CD4-positive, alpha-beta T cell treated with Interleukin-6 at 100 ng/mL for 8 hours (primary cell): Measurements from ENCODE around the gene BCAP29.
"Not testable (repeated sequence)": the region's sequence is repeated elsewhere in the genome, so short reads cannot be mapped to it uniquely, and the experiment has no call there.

Experiments used
- DNase-seq: peaks from one replicate; pipeline ENCODE4 v3.0.0-alpha.2; 2020; ENCODE audit warnings: mixed read lengths, low spot score

The BCAP29 gene

DNA sequence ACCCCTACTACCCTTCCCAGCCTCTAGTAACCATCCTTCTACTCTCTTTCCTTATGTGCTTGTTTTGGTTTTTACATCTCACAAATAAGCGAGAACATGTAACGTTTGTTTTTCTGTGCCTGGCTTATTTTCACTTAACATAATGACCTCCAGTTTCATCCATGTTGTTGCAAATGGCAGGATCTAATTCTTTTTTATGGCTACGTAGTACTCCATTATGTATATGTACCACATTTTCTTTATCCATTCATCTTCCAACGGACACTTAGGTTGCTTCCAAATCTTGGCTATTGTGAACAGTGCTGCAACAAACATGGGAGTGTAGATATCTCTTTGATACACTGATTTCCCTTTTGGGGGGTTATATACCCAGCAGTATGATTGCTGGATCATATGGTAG is 47.0 kb downstream of the BCAP29 start:
- DNase-seq = no peak

DNA sequence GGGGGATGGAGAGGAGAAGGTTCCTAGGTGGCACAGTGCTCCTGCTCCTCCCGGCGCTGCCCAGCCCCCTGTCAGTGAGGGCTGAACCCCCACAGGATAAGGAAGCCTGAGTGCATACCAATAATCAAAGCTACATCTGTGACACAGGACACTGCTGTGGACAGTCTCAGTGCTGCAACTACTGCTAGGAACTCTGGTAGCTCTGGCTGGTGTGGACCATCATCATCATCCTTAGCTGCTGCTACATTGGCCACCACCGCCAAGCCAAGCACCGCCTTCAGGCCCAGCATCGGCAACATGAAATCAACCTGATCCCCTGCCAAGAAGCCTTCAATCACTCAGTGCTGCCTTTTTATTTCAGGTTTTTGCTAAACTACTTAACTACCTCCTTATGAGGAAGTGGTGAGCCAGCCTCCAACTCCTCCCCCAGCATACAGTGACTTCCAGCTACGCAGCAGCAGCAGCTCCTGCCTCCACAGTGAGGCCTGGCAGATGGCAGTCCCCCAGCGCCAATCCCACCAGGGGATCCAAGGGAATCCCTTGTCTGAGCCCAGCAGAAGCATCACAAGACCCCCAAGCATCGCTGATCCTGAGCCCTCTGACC is 48.5 kb downstream of the BCAP29 start:
- no peak for DNase-seq

DNA sequence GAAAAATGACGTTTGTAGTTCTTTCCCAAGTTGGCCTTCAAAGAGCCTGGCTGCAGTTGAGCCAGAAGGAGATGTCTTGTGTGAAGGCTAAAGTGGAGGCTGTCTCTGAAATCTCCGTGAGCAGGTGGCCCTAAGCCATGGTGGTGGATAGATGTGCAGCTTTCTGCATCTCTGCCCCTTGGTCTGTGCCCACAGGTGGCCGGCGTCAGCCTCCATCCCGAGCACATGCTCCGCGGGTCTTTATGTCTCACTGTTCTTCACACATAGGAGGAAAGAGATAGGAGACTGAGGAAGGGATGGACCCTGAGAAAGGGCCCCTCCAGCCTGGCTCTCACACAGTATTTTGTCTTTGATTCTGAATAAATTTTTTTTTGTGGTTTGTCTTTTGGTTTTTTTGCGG is 50.3 kb downstream of the BCAP29 start:
- DNase-seq = no peak

DNA sequence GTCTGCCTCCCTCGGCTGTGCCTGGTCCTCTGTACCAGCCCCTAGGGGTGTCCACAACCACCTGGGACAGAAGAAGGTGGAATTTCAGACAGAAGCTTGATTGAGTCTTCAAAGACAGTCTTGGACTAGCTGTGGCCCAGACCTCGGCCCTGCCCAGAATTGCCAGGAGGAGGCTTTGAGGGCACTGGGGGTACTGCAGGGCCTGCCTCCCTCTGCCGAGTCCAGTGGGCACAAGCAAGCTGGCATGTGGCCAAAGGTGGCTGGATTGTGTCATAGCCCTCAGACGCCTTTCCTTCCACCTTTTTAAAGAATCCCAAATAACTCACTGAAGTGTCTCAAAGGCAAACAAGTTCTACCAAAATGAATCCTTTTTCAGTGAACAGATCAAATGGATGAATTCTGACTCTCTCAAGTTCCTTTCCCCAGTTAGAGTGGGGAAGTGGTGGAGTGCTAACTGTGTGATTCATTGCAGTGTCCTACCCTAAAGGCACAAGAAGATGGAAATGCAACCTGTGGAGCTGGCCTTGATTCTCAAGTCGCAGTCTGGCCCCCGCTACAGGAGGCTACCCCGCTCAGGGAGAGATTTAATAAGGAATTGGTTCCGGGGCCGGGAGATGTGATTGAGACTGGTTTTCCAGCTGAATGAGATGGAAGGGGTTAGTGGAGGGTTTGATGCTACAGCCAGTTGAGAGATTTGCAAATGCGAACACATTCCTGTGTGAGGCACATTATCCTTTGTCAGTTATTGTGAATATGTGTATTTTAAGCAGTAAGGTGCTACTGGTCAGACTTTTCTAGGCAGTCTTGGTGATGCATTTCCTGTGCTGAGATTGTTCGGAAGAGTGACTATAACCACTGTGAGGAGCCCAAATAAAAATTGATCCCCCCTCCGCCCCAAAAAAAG is 51.8 kb downstream of the BCAP29 start:
- DNase-seq = no peak

DNA sequence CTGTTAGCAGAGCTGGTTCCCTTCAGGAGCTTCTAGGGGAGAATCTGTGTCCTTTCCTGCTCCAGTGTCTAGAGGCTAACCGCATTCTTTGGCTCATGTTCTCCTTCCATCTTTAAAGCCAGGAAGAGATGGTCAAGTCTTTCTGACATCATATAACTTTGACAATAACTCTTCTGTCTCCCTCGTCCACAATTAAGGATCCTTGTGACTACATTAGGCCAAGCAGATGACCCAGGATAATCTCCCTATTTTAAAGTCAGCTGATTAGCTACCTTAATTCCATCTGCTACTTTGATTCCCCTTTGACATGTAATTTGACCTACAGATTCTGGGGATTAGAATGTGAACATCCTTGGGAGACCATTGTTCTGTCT is 52.4 kb downstream of the BCAP29 start:
- no peak for DNase-seq

DNA sequence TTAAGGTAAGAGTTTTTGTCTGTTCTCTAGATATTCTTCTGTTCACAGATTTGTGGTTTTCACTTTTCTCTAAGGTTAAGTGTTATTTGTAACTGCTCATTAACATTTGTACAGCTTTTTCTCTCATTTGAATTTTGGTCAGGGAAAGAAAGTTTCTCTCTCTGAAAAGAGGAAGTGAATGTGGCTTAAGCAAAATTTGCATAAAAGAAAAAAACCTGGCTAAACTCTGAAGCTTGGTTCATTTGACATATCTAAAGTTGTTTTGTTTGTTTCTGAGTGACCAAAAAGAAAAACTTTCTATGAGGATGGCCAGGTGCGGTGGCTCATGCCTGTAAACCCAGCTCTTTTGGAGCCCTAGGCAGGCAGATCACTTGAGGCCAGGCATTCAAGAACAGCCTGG is 58.5 kb downstream of the BCAP29 start:
- no peak for DNase-seq

DNA sequence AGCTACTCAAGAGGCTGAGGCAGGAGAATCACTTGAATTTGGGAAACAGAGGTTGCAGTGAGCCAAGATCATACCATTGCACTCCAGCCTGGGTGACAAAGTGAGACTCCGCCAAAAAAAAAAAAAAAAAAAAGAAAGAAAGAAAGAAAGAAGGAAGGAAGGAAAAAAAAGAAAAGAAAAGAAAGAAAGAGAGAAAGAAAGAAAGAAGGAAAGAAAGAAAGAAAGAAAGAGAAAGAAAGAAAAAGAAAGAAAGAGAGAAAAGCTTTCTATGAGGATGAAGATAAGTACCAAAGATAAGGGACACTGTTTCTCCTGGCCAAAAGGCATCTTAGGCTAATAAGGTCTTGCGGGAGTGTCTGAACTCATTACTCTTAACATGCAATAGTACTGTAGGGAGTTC is 59.0 kb downstream of the BCAP29 start:
- not testable (repeated sequence) for DNase-seq

DNA sequence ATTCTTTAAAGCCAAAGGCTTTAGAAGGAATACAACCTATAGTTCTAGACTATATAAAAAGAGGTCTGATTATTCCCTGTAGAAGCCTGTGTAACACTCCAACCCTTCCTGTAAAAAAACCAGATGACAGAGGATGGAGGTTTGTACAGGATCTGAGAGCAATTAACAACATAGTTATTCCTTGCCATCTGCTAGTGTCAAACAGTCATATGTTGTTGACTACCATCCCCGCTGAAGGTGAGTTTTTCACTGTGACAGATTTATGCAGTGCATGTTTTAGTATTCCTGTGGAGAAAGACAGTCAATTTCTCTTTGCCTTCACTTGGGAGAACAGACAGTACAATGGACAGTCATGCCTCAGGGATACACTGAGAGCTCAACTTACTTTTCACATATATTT is 61.6 kb downstream of the BCAP29 start:
- DNase-seq = no peak

DNA sequence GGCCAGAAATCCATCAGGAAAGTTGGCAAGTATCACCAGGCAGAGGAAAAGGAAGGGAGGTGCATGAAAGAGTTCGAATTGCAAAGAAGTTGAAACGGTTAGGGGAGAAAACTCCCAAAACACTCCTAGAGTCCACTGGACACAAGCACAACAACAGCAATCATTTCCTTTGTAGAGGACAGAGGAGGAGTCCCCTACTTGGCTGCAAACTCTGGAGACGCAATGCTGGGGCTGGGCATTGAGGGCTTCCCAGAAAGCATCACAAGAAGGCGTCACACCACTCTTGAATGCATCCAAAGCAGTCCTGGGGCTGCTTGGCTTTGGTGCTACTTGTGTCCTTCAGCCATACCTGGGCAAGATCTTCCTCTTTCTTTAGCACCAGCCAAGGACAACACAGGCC is 62.5 kb downstream of the BCAP29 start:
- DNase-seq = no peak

DNA sequence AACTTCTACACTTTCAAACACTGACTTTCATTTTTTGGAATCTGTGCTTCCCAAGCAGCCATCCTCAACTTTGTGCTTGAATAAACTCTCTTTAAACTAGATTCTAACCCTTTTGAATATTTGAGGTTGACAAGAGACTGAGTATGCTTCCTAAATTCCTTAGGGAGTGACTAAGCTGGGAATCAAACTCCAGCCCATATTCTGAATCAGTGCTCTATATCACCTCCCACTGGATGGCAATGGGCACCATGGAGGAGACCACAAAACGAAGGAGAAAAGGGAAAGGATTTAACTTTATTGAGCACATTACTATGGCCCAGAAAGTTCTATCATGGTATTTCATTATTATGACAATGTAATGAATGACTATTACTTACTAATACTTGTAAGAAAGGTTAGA is 63.4 kb downstream of the BCAP29 start:
- no peak for DNase-seq

DNA sequence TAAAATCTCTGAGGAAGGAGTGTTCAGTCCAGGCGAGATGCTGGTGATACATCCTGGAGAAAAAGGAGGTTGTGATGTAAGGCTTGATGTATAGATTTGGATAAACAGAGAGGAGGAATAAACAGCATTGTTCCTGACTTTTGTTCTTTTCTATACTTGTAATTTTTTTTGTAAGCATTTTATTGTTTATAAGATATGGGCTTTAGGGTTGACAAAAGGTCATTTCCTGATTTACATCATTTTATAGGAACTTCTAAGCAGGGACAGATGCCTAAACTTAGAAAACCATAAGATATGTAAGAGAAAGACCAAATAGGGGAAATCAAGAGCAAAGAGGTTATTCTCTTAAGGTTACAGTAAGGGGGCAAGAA is 63.9 kb downstream of the BCAP29 start:
- no peak for DNase-seq

DNA sequence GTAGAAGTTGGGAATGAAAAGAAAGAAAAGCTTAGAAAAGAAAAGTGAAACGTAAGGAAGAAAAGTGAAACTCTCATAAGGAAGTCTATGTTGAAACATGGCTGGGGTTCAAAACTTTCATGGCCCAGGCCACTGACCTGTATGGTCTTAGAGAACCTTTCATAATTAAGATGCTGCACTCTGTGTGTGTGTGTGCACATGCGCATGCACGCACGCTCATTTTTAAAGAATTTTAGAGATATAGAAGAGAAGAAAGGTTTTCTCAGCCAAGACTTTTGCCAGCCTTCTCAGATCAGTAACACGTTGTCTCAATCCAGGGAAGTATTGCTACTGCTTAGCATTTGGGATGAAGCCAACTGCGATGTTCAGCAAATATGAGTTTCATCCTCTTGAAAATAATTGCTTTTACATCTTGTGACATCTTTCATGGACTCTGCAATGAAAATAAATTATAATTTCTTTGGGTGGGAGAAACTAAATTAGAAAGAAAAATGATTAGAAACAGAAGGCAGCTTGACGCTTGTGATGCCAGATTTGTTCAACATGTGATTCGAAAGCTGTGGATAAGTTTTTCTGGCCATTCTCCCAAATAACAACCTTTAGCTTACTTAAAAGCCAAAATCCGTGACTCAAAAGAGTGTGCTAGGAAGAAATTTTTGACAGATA is 64.4 kb downstream of the BCAP29 start:
- DNase-seq = no peak

DNA sequence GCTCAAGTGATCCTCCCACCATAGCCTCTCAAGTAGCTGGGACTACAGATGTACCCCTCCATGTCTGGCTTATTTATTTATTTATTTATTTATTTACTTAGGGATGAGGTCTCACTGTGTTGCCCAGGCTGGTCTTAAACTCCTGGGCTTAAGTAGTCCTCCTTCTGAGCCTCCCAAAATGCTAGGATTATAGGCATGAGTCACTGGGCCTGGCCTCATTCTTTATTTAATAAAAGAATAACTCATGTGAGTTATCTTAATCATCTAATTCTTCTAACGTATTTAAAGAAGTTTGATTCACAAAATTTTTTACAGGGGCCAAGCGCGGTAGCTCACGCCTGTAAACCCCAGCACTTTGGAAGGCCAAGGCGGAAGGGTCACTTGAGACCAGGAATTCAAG is 72.6 kb downstream of the BCAP29 start:
- DNase-seq = no peak

DNA sequence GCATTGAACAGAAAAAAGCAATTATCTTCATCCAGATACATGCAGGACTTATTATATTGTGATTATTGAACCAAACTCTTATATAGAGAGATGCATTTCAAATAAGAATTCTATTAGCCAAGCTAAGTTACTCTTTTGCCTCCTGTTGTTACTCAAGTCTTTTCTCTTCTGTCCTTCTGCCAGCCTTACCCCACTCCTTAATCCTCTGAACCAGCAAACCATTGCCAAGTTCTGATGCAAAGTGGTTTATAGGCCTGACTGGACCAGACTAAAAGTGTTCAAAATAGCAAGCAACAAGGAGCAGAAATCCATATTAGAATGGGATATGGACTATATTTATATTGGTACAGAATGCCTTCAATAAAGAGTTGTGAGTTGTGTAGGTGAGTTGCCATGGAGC is 78.4 kb downstream of the BCAP29 start:
- no peak for DNase-seq

DNA sequence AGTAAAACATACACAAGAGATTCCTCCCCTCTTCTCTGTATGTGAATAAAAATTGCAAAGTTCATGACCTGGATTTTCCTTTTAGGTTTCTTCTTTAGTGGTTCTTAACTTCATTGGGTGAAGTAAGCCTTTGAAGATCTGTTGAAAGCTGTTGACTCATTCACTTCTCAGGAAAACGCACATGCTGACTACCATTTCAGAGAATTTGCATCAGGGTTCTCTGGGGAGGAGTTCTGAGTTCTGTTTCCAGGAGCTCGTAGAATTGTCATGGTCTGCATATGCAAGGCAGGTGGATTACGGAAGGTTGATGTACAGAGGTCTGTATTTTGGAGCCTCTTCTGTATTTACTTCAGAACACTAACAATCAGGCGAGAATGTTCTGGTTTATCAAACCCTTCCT is 79.6 kb downstream of the BCAP29 start:
- no peak for DNase-seq

DNA sequence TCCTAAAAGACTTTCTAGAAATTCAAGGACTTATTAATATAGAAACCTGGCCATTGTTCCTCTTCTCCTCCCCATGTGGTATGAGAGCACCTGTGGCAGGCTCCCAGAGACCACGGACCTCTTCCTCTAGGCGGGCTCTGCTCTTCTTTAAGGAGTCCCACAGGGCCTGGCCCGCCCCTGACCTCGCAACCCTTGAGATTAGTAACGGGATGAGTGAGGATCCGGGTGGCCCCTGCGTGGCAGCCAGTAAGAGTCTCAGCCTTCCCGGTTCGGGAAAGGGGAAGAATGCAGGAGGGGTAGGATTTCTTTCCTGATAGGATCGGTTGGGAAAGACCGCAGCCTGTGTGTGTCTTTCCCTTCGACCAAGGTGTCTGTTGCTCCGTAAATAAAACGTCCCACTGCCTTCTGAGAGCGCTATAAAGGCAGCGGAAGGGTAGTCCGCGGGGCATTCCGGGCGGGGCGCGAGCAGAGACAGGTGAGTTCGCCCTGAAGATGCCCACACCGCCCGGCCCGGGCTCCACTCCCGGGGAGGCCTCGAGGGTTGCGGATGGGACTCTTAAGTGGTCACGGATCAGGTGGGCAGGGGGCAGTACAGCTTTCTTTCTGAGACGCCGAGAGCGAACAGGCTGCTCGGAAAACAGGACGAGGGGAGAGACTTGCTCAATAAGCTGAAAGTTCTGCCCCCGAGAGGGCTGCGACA is 80.5 kb downstream of the BCAP29 start, which contains the start of gene SLC26A4:
SLC26A4 (plus strand) TSS at position 448 of the 700 bp plus-strand sequence. CDS start 814 bp downstream, outside the sequence.
- DNase-seq = no peak

DNA sequence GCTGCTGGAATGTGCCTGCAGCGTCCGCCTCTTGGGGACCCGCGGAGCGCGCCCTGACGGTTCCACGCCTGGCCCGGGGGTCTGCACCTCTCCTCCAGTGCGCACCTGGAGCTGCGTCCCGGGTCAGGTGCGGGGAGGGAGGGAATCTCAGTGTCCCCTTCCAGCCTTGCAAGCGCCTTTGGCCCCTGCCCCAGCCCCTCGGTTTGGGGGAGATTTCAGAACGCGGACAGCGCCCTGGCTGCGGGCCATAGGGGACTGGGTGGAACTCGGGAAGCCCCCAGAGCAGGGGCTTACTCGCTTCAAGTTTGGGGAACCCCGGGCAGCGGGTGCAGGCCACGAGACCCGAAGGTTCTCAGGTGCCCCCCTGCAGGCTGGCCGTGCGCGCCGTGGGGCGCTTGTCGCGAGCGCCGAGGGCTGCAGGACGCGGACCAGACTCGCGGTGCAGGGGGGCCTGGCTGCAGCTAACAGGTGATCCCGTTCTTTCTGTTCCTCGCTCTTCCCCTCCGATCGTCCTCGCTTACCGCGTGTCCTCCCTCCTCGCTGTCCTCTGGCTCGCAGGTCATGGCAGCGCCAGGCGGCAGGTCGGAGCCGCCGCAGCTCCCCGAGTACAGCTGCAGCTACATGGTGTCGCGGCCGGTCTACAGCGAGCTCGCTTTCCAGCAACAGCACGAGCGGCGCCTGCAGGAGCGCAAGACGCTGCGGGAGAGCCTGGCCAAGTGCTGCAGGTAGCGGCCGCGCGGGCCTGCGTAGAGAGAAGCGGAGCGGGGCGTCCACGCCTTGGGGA is 81.2 kb downstream of the BCAP29 start:
- DNase-seq = no peak

DNA sequence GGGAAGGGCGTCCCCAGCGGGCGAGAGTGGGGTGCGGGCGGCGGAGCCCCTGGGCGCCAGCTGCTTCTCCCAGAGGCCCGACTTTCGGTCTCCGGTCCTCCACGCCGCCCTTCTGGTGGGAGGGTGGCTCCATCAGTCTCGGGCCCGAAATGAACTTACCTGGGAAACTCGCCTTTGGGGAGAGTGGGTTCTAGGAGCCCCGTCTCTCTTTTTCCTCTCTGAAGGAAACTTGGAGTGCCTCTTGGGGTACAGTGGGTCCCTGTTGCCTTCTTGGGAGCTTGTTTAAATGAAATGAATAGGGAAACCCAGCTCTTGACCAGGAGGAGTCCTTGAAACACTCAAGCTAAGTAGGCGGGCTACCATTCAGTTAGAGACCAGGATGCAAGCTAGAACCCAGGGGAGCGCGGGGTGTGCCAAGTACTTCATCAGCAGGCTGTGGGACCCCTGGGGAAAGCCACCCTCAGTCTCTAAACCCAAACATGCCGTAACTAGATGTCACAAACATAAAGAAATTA is 81.9 kb downstream of the BCAP29 start:
- DNase-seq = no peak

DNA sequence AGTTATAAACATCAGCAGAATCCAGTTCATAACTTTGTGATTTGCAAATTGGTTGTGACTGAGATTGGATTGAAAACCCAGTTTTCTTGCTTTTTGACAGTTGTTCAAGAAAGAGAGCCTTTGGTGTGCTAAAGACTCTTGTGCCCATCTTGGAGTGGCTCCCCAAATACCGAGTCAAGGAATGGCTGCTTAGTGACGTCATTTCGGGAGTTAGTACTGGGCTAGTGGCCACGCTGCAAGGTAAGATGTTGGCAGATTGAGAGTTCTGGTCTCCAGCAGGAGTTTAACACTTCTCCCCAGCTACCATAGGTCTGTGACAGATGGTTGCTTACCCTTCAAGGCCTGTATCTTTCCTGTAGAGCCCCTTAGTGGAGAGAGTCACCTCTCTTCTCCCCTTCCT is 83.2 kb downstream of the BCAP29 start:
- DNase-seq = no peak

DNA sequence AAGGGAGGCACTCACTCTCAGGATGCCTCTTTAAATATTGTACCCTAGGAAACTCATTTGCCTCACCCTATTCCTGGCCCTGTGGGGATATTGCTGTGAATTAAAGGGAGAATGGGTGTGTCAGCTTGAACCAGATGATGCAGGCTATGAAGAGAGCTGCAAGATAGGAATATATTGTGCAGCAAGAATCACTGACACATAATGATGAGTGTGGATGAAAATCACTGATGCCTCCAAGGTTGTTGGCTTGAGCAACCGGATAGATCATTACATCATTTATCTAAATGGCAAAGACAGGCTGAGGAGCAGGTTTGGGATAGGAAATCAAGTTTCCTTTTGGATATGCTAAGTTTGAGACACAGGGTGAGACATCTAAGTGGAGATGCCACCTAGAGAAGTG is 86.7 kb downstream of the BCAP29 start:
- no peak for DNase-seq

DNA sequence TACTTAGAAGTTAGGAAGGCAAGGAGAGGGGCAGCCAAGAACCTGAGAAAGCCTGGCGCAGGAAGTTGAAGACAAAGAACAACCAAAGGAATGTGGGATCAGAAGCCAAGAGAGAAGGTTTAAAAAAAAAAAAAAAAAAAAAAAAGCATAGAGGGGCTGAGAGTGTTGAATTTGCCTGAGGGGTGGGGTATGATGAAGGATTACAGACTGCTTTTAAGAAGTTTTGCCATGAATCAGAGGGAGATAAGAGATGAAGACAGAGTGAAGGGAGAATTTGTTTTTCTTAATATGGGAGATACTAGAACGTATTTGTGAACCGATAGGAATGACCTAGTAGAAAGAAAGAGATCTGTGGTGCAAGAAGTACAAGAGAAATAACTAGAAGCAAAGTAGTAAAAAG is 87.3 kb downstream of the BCAP29 start:
- DNase-seq = no peak

DNA sequence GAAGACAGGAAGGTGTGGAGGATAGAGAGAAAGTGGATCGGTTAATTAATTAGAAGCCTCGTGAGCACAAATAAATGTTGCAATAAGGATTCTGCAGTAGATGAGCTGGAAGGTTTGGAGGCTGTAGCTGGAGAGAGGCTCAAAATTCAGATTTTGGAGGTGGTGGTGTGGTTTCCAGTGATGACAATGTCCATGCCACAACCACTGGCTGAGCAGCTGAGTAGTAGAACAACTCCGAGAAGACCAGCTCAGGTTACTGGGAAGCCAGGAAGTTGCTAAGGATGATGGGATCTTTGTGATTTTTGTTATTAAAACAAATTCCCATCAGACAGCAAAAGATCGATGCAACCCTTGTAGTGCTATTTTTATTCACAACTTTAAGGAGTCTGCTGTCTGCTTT is 88.2 kb downstream of the BCAP29 start:
- no peak for DNase-seq
